GM23338 (cell line): ENCODE data around the gene B4GALT3. TPM values are rescaled to one million over a fixed set of nuclear protein-coding genes. Genes with fewer than 3 reads are reported as not detected.

ENCODE experiments used
- ATAC-seq: fragments of 200-7000 bp; cut with Tn5 transposase; 3 replicates; pipeline ENCODE4 v1.9.1; 2020
- DNase-seq: peaks from one replicate; pipeline ENCODE4 v3.0.0-alpha.2; 2015; ENCODE audit warnings: low spot score
- H2AFZ ChIP-seq: fragments of 200-600 bp; sonication (generic); 2 replicates; pipeline ENCODE4 v1.8.0; 2016; ENCODE audit warnings: antibody characterized with exemption, mild to moderate bottlenecking, moderate library complexity
- H3F3A ChIP-seq: fragments of 200-600 bp; sonication (generic); replicated peaks from 2 replicates; pipeline ENCODE4 v1.8.0; 2017; ENCODE audit warnings: antibody characterized with exemption, mixed run types, low read depth
- H3K27ac ChIP-seq: fragments of 200-600 bp; sonication (generic); 2 replicates; pipeline ENCODE4 v1.6.1; 2016; ENCODE audit warnings: low read depth
- H3K27me3 ChIP-seq: fragments of 200-600 bp; sonication (generic); 2 replicates; pipeline ENCODE4 v1.8.0; 2016; ENCODE audit warnings: mild to moderate bottlenecking, mixed run types, moderate library complexity; ENCODE audit not compliant: insufficient read depth
- H3K36me3 ChIP-seq: fragments of 200-600 bp; sonication (generic); 2 replicates; pipeline ENCODE4 v1.8.0; 2016; ENCODE audit warnings: mild to moderate bottlenecking; ENCODE audit not compliant: insufficient read depth
- H3K4me1 ChIP-seq: fragments of 200-600 bp; sonication (generic); 2 replicates; pipeline ENCODE4 v1.8.0; 2016; ENCODE audit warnings: mild to moderate bottlenecking, moderate library complexity; ENCODE audit not compliant: insufficient read depth
- H3K4me2 ChIP-seq: fragments of 200-600 bp; sonication (generic); 2 replicates; pipeline ENCODE4 v1.7.1; 2017; ENCODE audit warnings: mixed run types
- H3K4me3 ChIP-seq: fragments of 200-600 bp; sonication (generic); 2 replicates; pipeline ENCODE4 v1.6.1; 2016; ENCODE audit warnings: mixed run types
- H3K79me2 ChIP-seq: fragments of 200-600 bp; sonication (generic); replicated peaks from 2 replicates; pipeline ENCODE4 v1.8.0; 2017; ENCODE audit warnings: mild to moderate bottlenecking; ENCODE audit not compliant: insufficient read depth
- H3K9me2 ChIP-seq: fragments of 200-600 bp; sonication (generic); 2 replicates; pipeline ENCODE4 v1.8.0; 2017; ENCODE audit not compliant: insufficient read depth
- H4K20me1 ChIP-seq: fragments of 200-600 bp; sonication (generic); replicated peaks from 2 replicates; pipeline ENCODE4 v1.8.0; 2017; ENCODE audit warnings: mild to moderate bottlenecking; ENCODE audit not compliant: insufficient read depth
- H3K27ac Mint-ChIP-seq: 2 replicates; pipeline ENCODE4 v1.8.0; 2020; ENCODE audit warnings: inconsistent platforms, mild to moderate bottlenecking, moderate library complexity, mixed read lengths
- H3K27me3 Mint-ChIP-seq: 3 replicates; pipeline ENCODE4 v1.8.0; 2022; ENCODE audit warnings: low read depth, mild to moderate bottlenecking, moderate library complexity, mixed read lengths, inconsistent platforms; ENCODE audit not compliant: insufficient read depth, poor library complexity
- H3K36me3 Mint-ChIP-seq: 3 replicates; pipeline ENCODE4 v1.8.0; 2021; ENCODE audit warnings: low read depth, mild to moderate bottlenecking, inconsistent platforms, moderate library complexity, mixed read lengths
- H3K4me1 Mint-ChIP-seq: 3 replicates; pipeline ENCODE4 v1.8.0; 2020; ENCODE audit warnings: mild to moderate bottlenecking, inconsistent platforms, mixed read lengths
- H3K4me3 Mint-ChIP-seq: 3 replicates; pipeline ENCODE4 v1.8.0; 2021; ENCODE audit warnings: moderate library complexity, mild to moderate bottlenecking, inconsistent platforms, mixed read lengths
- H3K9me3 Mint-ChIP-seq: 3 replicates; pipeline ENCODE4 v1.8.0; 2020; ENCODE audit warnings: moderate library complexity, mild to moderate bottlenecking, inconsistent platforms, mixed read lengths
- EZH2 ChIP-seq: fragments of 200-600 bp; sonication (generic); IDR thresholded peaks from one replicate; pipeline ENCODE4 v1.8.0; 2017; ENCODE audit warnings: antibody characterized with exemption, mild to moderate bottlenecking, low read depth; ENCODE audit not compliant: unreplicated experiment
- JUNB ChIP-seq: IDR thresholded peaks from one replicate; pipeline ENCODE4 v1.6.1; 2016; ENCODE audit warnings: antibody characterized with exemption; ENCODE audit not compliant: unreplicated experiment
- NANOG ChIP-seq: IDR thresholded peaks from 2 replicates; pipeline ENCODE4 v1.6.1; 2016; ENCODE audit warnings: antibody characterized with exemption, borderline replicate concordance
- POLR2AphosphoS5 ChIP-seq: IDR thresholded peaks from 2 replicates; pipeline ENCODE4 v1.6.1; 2016; ENCODE audit warnings: antibody characterized with exemption, low read depth
- REST ChIP-seq: IDR thresholded peaks from one replicate; pipeline ENCODE4 v1.6.1; 2018; ENCODE audit warnings: antibody characterized with exemption; ENCODE audit not compliant: unreplicated experiment
- ZNF331 ChIP-seq: fragments of 250-450 bp; sonication (Bioruptor Pico); IDR thresholded peaks from 2 replicates; pipeline ENCODE4 v1.5.0; 2020; ENCODE audit warnings: low read depth, mild to moderate bottlenecking, moderate library complexity
- ZNF462 ChIP-seq: fragments of 250-450 bp; sonication (Bioruptor Pico); IDR thresholded peaks from 2 replicates; pipeline ENCODE4 v1.5.0; 2020; ENCODE audit warnings: mild to moderate bottlenecking, moderate library complexity
- polyA plus RNA-seq: library from polyadenylated mRNA; unstranded; fragments of >200 nt; fragmentation: Nextera tagmentation; extraction: Ambion mirVana; gene quantifications from 2 replicates; pipeline ENCODE4 v1.2.1, GENCODE V29; 2016
- total RNA-seq: library from RNA; depleted of rRNA; stranded (reverse); fragments of >200 nt; shearing (Covaris generic); gene quantifications from 2 replicates; pipeline ENCODE4 v1.2.3, GENCODE V29; 2014

Gene B4GALT3
- total and polyA plus RNA-seq, 2 experiments from 2014 or later, result 24.2 to 35.8 TPM

GRCh38 chr1:161176468-161177111 is 717 bp downstream of the B4GALT3 start (continued):
- no peak for TF ChIP-seq REST
- TF ChIP-seq JUNB, result no peak
- no peak for TF ChIP-seq ZNF331 (CRISPR knock-in tag)
- no peak for TF ChIP-seq POLR2AphosphoS5

- H3K9me3 Mint-ChIP-seq, result no peaks in the 10 kb centered on the region
- H3K27ac ChIP-seq, result no peak overlapping the region
Measured at GRCh38 chr1:161175771-161176453, 1.4 kb downstream of the B4GALT3 start.

More at GRCh38 chr1:161175771-161176453, 1.4 kb downstream of the B4GALT3 start:
- peaks cover 17% of the 10 kb centered on the region for H3K36me3 ChIP-seq
- H3F3A ChIP-seq, result 0 out of 2 replicates have a peak, but pooled peaks cover 2% of the 10 kb centered on the region
- H2AFZ ChIP-seq, result no peak overlapping the region
- peaks cover 46% of the 10 kb centered on the region for H3K36me3 Mint-ChIP-seq
- peaks cover 6% of the 10 kb centered on the region; the same call in 1 of the 2 replicates for H4K20me1 ChIP-seq
- peak overlapping the region; percentile 100 for H3K4me2 ChIP-seq
- H3K79me2 ChIP-seq, result peaks cover 8% of the 10 kb centered on the region
- H3K4me1 Mint-ChIP-seq, result peaks cover 15% of the 10 kb centered on the region
- peaks cover 15% of the 10 kb centered on the region; the same call in 1 of the 2 replicates for H3K4me1 ChIP-seq
- ATAC-seq (no peak), DNase-seq (no peak)
- H3K9me2 ChIP-seq, result no peaks in the 10 kb centered on the region
- peak overlapping the region; percentile 99 for H3K4me3 ChIP-seq
- H3K27me3 ChIP-seq, result no peaks in the 10 kb centered on the region
- H3K27me3 Mint-ChIP-seq, result peaks cover 4% of the 10 kb centered on the region
- H3K4me3 Mint-ChIP-seq, result peak overlapping the region; percentile 98
- TF ChIP-seq POLR2AphosphoS5, result no peak
- no peak for TF ChIP-seq ZNF462 (CRISPR knock-in tag)
- no peak for TF ChIP-seq EZH2
- no peak for TF ChIP-seq NANOG
- no peak for TF ChIP-seq REST
- no peak overlapping the region for H3K27ac Mint-ChIP-seq
